HG03571 (cell line): ENCODE data around the gene PWWP2A.
"Not testable (repeated sequence)": the region's sequence is repeated elsewhere in the genome, so short reads cannot be mapped to it uniquely, and the experiment has no call there.

Source experiments
- ATAC-seq: cut with Tn5 transposase; IDR thresholded peaks from one replicate; pipeline ENCODE4 v1.9.1; 2021; ENCODE audit not compliant: unreplicated experiment

The PWWP2A gene

DNA sequence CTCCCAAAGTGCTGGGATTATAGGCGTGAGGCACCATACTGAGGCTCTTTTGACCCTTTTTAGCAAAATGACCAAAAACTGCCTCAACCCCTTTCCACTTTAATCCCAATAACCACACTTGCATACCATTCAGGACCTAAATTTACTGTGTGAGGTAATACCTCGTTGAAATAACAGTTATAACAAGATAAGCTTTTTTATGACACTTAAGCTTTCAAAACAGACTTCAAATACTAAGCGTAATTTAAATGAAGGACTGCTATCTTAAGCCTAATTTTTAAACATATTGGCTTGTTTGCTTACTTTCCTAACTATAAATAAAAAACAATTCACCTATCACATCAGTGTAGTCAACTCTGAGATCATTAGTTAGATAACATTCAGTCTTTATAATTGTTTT, 37.8 kb downstream of the PWWP2A start:
- no peak for ATAC-seq

DNA sequence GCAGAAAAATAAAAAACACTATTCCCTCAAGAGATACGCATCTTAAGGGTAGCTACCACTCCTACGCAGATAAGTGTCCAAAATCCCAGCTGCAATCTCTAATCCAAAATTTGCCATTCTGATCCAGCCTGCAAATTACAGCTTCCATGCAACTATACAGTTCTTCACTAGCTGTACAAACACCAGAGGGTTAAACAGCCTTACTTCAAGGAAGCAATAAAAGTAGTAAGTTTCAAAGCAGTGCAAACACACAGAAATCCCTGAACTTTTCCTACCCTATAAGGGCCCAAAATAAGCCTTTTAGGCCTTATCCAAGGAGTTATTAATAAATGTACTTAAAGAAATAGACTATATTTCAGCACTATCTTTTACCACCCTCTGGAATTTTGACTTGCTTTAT, 39.5 kb downstream of the PWWP2A start:
- no peak for ATAC-seq

DNA sequence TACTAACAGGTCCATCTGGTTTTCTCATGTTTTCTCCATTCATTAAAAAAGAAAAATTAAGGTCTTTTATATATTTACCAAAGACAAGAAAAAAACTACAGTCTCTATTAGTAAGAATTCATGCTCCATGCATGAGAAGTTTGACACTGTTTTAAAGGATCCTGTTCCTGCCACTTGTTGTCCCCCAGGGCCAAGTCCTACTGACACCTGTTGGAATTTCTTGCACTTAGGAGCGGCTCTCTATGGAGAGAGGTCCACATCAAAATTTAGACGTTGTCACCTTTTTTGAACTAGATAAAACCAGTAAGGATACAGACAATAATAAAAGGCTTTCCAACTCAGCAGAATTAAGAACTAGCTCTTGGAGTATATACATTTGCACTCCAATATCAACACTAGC, 42.3 kb downstream of the PWWP2A start:
- ATAC-seq: no peak

GRCh38 chr5:160075073-160075472, 44.2 kb downstream of the PWWP2A start:
- ATAC-seq: no peak

- ATAC-seq: no peak
Observed at GRCh38 chr5:160071916-160072315, 47.3 kb downstream of the PWWP2A start.

DNA sequence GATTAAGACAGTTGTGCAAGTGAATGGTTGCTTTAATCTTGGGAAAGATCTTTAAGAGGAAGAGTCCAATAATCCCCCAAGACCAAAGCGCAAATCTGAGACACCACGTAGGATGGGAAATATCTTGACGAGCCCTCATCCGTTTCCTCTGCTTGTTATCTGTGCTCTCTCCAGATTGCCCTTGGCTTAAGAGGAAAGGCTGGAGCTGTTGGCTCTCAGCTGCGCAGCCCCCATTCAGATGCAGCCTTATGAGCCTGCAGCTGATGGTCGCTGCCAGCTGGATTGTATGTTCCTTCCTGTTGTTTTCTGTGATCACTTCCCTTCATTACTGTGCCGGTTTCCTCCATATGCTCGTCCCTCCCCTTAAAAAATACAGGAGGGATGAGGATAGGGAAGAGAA, 47.7 kb downstream of the PWWP2A start:
- no peak for ATAC-seq

DNA sequence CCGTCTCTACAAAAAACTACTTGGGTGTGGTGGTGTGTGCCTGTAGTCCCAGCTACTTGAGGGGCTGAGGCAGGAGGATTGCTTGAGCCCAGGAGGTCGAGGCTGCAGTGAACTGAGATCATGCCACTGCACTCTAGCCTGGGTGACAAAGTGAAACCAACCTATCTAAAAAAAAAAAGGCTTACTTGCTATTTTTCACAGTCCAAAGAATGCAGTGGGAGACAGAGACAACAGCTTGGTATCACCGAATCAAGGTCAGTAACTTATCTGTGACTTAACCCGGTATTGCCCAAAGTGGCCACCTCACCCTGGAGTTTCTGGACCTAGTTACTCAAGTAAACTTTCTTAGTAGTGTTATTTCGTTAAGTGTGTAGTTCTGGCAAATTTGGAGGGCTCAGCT, 50.1 kb downstream of the PWWP2A start:
- ATAC-seq: not testable (repeated sequence)

DNA sequence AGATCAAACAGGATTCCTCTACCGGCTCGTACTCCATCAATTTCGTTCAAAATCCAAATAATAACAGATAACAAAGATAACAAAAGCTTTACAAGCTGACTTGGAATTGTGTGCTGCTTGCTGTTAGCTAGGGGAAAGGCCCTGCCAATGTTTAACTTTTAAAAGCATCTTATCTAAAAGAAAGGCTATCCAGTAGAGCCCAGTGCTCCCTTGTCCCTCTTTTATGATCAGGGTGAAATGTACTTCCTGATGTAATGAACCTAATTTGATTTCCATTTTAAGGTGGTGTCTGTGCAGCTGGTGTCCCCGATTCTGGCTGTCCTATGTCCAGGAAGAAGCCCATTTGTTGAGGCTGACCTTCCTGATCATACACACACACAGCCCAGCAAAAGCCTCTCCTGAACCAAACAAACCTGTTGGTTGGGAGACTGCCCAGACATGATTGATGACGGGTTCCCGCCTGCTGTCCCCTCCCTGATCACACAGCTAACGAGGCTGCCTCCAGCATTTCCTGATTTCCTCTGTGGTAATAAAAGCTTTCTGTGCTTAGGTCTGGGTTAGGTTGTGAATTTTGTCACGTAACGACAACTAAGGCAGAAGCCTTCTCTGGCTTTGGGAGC, 54.1 kb downstream of the PWWP2A start:
- ATAC-seq: no peak

GRCh38 chr5:160064417-160064810, 54.8 kb downstream of the PWWP2A start:
- no peak for ATAC-seq

DNA sequence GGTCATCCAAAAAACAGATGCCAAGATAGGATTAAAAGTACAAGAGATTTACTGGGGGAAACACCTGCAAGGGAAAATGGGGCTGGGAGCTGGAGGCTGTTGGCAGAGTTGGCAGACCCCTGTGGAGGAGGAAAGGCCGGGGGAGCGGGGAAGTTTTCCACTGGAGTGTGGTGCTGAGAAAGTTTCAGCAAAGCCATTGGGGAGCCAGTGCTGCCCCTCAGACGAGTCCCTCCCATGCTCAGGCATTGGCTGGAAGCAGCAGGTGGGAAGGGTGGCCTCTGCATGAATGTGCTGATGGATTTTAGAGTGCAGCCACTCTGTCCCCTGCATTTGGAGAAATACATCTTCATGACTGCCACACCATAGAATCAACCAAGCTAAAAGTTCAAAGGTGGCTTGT, 57.5 kb downstream of the PWWP2A start:
- no peak for ATAC-seq

DNA sequence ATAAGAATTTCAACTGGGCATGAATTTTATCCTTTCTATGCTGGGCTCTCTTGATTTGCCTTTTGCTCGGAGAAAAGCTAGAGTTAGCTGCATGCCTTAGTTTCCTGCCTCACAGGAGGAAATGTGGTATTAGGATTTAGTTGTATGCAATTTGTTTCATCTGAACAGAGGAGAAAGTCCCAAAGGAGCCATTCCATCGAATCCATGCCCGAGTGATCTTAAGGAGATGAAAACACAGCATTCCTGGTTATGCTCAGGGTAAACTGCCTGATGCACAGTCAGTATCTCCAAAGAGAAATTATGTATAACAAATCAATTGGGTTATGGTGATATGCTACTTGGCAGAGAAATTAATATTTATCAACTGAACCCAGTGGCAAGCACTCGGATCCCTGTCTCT, 59.2 kb downstream of the PWWP2A start:
- no peak for ATAC-seq

- no peak for ATAC-seq
Observed at GRCh38 chr5:160057256-160057655, 62.0 kb downstream of the PWWP2A start.

DNA sequence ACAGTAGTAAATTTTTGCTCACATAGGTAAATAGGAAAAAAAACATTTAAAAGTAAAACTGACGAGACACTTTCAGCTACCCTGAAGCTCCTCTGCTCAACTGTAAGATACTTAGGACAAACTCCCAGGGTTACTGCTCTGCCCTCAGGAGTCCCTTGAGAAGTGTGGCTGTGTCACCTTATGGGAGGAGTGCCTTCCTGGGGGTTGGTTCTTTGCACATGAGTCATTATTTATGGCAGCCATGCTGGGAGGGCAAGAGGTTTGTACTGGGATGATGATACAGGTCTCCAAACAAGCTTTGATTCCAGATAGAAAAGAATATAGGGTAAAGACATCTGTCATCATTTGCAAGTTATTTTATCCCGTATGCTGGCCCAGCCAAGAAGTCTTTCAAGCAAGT, 64.4 kb downstream of the PWWP2A start:
- no peak for ATAC-seq

DNA sequence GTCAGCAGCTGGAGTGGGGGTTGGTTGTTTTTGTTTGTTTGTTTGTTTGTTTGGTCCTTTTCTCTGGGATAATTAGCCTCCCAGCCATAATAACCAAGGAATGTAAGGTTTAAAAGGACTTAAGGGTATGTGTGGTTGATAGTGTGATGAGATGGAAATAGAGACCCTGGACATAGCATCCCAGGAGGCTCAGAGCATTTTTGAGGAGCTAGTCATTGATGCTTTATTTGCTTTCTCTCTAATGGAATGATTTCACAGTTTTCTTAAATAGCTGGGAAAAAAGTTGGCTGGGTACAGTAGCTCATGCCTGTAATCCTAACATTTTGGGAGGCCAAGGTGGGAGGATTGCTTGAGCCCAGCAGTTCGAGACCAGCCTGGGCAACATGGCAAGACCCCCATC, 65.2 kb downstream of the PWWP2A start:
- no peak for ATAC-seq

- ATAC-seq: no peak
Observed at GRCh38 chr5:160049099-160049498, 70.2 kb downstream of the PWWP2A start.

- no peak for ATAC-seq
Observed at GRCh38 chr5:160048131-160048530, 71.1 kb downstream of the PWWP2A start.

GRCh38 chr5:160047423-160047822, 71.8 kb downstream of the PWWP2A start:
- no peak for ATAC-seq

DNA sequence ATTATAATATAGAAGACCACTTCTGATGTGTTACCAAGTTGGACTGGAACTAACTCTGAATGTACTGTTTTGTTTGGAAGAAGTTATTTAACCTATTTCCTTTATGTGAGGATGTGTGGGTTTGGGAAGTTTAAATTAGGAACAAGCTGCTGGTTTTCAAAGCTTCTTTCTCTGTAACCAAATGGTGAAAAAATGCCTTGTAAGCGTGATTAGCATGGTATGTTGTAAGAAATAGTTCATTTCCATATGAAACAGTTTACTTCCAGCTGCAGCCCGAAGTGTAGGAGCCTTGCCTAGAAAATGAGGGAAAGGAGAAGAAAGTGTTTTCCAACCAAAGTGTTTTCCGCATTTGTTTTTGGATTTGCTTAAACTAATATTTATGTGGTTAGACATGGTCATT, 74.3 kb downstream of the PWWP2A start:
- ATAC-seq: no peak

- ATAC-seq: no peak
Observed at GRCh38 chr5:160044391-160044804, 74.9 kb downstream of the PWWP2A start.

- ATAC-seq: no peak
Observed at GRCh38 chr5:160042671-160043070, 76.6 kb downstream of the PWWP2A start.
